Mucosa of descending colon (tissue), 3 donors: ENCODE data around the gene DAPK1. TPM values are rescaled to one million over a fixed set of nuclear protein-coding genes. Genes with fewer than 3 reads are reported as not detected.

ENCODE experiments used
- ATAC-seq: fragments of 200-7000 bp; cut with Tn5 transposase; one replicate; pipeline ENCODE4 v1.9.1; 2020; ENCODE audit warnings: mild to moderate bottlenecking, moderate library complexity
- DNase-seq, 3 donors: peaks; one replicate each; pipeline ENCODE4 v3.0.0-alpha.2; 2020
- H3K36me3 ChIP-seq: fragments of 200-600 bp; one replicate; pipeline ENCODE4 v1.8.0; 2021; ENCODE audit warnings: low read depth, mild to moderate bottlenecking
- H3K4me1 ChIP-seq: fragments of 200-600 bp; one replicate; pipeline ENCODE4 v1.8.0; 2021; ENCODE audit warnings: low read depth, mild to moderate bottlenecking
- H3K4me3 ChIP-seq: fragments of 200-600 bp; one replicate; pipeline ENCODE4 v1.8.0; 2021; ENCODE audit warnings: mild to moderate bottlenecking
- H3K9me3 ChIP-seq: fragments of 200-600 bp; one replicate; pipeline ENCODE4 v1.8.0; 2021; ENCODE audit warnings: mild to moderate bottlenecking
- intact Hi-C, 2 donors: fragments of 100-400 bp; cut with DNase I in 1 of 2; cut with micrococcal nuclease in 1 of 2; formaldehyde crosslinking; loops; one replicate each; pipeline versions ENCODE4 v1.11.0 to v1.11.1; 2022; cut with DNase I, micrococcal nuclease
- total RNA-seq, 3 donors: library from RNA; stranded (reverse); fragmentation: NEBNext Ultra II Directional in 2 of 3; extraction: Animal tissue kit (Norgen Biotek cat#: 25700) in 2 of 3; gene quantifications; one replicate each; pipeline versions ENCODE4 v1.2.1 to v1.2.4, GENCODE V29; 2021 to 2023
- TF ChIP-seq, protein P1 (sequence below): fragments of 200-600 bp; IDR thresholded peaks from one replicate; pipeline ENCODE4 v1.8.0; 2022; ENCODE audit warnings: antibody characterized with exemption, mild to moderate bottlenecking
- donor health status: DM: no; HTN: no; CAD: no; lungs with moderate emphysema.
- donor health status: DM: no; HTN: no; CAD: no.
- donor health status: DM: no; HTN: yes; CAD: no.

DAPK1 gene
- total RNA-seq, 3 donors from 2014 or later, result 22.2 to 98.7 (median 25.9) TPM

- no peak for ATAC-seq
- TF ChIP-seq, protein P1, sequence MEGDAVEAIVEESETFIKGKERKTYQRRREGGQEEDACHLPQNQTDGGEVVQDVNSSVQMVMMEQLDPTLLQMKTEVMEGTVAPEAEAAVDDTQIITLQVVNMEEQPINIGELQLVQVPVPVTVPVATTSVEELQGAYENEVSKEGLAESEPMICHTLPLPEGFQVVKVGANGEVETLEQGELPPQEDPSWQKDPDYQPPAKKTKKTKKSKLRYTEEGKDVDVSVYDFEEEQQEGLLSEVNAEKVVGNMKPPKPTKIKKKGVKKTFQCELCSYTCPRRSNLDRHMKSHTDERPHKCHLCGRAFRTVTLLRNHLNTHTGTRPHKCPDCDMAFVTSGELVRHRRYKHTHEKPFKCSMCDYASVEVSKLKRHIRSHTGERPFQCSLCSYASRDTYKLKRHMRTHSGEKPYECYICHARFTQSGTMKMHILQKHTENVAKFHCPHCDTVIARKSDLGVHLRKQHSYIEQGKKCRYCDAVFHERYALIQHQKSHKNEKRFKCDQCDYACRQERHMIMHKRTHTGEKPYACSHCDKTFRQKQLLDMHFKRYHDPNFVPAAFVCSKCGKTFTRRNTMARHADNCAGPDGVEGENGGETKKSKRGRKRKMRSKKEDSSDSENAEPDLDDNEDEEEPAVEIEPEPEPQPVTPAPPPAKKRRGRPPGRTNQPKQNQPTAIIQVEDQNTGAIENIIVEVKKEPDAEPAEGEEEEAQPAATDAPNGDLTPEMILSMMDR, result no peak
- Histone ChIP-seq H3K4me1 (no peaks in the 10 kb centered on the region), H3K36me3 (no peaks in the 10 kb centered on the region), H3K4me3 (no peak overlapping the region), H3K9me3 (no peaks in the 10 kb centered on the region)
- intact Hi-C loops, result no loop called here
- no peak for DNase-seq
Measured at GRCh38 chr9:87635656-87636501, 138.2 kb downstream of the DAPK1 start.

DNA sequence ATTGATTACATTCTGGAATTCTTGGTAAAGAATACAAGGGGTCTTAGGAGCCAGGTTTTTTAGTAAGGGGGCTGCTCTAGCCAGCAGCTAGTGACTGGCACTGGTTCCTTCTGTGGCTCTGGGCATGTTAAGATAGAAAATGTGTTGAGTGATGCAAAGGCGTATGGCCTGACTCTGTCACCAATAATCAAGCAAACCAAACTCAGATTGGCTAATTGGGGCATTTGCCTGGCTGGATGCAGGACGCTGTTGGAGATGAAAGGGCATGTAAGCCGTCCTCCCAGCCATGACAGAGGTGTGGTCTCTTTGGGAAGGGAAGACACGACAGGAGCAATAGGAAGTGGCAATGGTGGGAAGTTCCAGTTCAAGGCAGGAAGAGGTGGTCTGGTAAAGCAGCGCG, 140.6 kb downstream of the DAPK1 start:
- TF ChIP-seq, protein P1, result no peak
- ATAC-seq, result no peak
- no peaks in the 10 kb centered on the region for H3K4me1 ChIP-seq

DNA sequence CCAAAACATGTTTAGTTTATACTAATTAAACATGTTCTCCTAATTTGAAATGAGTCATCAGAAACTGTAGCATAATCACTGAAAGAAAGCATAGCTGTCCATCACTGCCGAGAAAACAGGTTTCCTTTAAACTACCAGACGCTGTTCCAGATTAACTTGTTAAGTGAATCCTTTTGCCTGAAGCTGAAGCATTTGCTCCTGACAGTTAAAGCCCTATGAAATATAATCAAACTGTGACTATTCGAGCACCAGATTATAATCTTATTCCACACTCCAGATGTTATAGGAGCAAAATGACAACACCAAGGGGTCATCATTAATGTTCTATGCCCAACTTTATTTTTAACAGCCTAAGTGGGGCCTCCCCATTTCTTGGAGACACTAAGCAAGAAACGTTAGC, 142.3 kb downstream of the DAPK1 start:
- DNase-seq, result no peak
- ATAC-seq, result no peak
- Histone ChIP-seq H3K9me3 (no peaks in the 10 kb centered on the region), H3K36me3 (no peaks in the 10 kb centered on the region), H3K4me3 (no peak overlapping the region), H3K4me1 (no peaks in the 10 kb centered on the region)
- intact Hi-C loops, result loop anchor here in 1 of 2 donors (10.0 kb wide), 1 partner anchor 145 kb away; the partner anchor contains the start of gene DAPK1
- TF ChIP-seq, protein P1, result no peak

More for the DNA sequence above, 140.6 kb downstream of the DAPK1 start:
- intact Hi-C loops, result no loop called here
- no peaks in the 10 kb centered on the region for H3K9me3 ChIP-seq
- no peak overlapping the region for H3K4me3 ChIP-seq
- DNase-seq, result no peak
- H3K36me3 ChIP-seq, result no peaks in the 10 kb centered on the region

GRCh38 chr9:87640385-87640795, 142.7 kb downstream of the DAPK1 start:
- H3K4me1 ChIP-seq, result no peaks in the 10 kb centered on the region
- no peak for DNase-seq
- H3K36me3 ChIP-seq, result no peaks in the 10 kb centered on the region
- intact Hi-C loops, result loop anchor here in 1 of 2 donors (10.0 kb wide), 1 partner anchor 146 kb away; the partner anchor contains the start of gene DAPK1
- TF ChIP-seq, protein P1, result no peak
- no peaks in the 10 kb centered on the region for H3K9me3 ChIP-seq
- ATAC-seq, result no peak
- no peak overlapping the region for H3K4me3 ChIP-seq

DNA sequence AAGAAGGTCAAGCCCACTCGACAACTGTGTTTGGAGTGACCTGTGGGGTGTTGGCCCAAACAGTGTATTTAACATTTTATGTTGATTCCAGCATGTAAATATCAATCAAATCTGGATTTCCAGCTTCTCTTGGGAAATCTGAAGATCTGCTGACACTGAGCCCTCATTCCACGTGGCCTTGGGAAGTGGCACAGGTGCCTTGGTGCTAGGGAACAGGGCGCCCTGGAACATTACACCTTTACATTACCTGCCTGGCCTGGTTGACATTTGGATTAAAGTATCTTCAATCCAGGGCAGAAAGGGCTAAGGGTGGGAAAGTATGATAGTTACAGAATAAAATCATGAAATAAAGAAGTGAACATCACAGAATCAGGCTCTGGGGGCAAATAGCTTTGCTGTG, 143.4 kb downstream of the DAPK1 start:
- no peaks in the 10 kb centered on the region for H3K9me3 ChIP-seq
- no peaks in the 10 kb centered on the region for H3K36me3 ChIP-seq
- ATAC-seq (no peak), DNase-seq (no peak)
- no peak overlapping the region for H3K4me3 ChIP-seq
- intact Hi-C loops, result loop anchor here in 1 of 2 donors (10.0 kb wide), 1 partner anchor 146 kb away; the partner anchor contains the start of gene DAPK1
- no peaks in the 10 kb centered on the region for H3K4me1 ChIP-seq
- TF ChIP-seq, protein P1, result no peak
